Neural progenitor cell (in vitro differentiated cells): ENCODE measurements around the gene HSF2BP. TPM values are rescaled to one million over a fixed set of nuclear protein-coding genes. Genes with fewer than 3 reads are reported as not detected.

Source experiments
- DNase-seq: peaks from one replicate; pipeline ENCODE4 v3.0.0-alpha.2; 2016; ENCODE audit warnings: low spot score
- H2AFZ ChIP-seq: fragments of 200-600 bp; sonication (generic); replicated peaks from 2 replicates; pipeline ENCODE4 v1.6.1; 2016; ENCODE audit warnings: antibody characterized with exemption
- H3F3A ChIP-seq: fragments of 200-600 bp; sonication (generic); 2 replicates; pipeline ENCODE4 v1.6.1; 2016; ENCODE audit warnings: antibody characterized with exemption, low read depth
- H3K27ac ChIP-seq: fragments of 200-600 bp; sonication (generic); 2 replicates; pipeline ENCODE4 v1.5.1; 2016; ENCODE audit warnings: mild to moderate bottlenecking
- H3K27me3 ChIP-seq: fragments of 200-600 bp; sonication (generic); 2 replicates; pipeline ENCODE4 v1.6.1; 2016; ENCODE audit warnings: mild to moderate bottlenecking, moderate library complexity
- H3K36me3 ChIP-seq: fragments of 200-600 bp; sonication (generic); 2 replicates; pipeline ENCODE4 v1.5.1; 2016
- H3K4me1 ChIP-seq: fragments of 200-600 bp; sonication (generic); 2 replicates; pipeline ENCODE4 v1.6.1; 2016; ENCODE audit warnings: mixed run types
- H3K4me2 ChIP-seq: fragments of 200-600 bp; sonication (generic); 2 replicates; pipeline ENCODE4 v1.6.1; 2016
- H3K4me3 ChIP-seq: fragments of 200-600 bp; sonication (generic); 2 replicates; pipeline ENCODE4 v1.5.1; 2016
- H3K79me2 ChIP-seq: fragments of 200-600 bp; sonication (generic); 2 replicates; pipeline ENCODE4 v1.6.1; 2016; ENCODE audit warnings: low read depth
- H3K9ac ChIP-seq: fragments of 200-600 bp; sonication (generic); 2 replicates; pipeline ENCODE4 v1.6.1; 2016
- H3K9me3 ChIP-seq: fragments of 200-600 bp; sonication (generic); 2 replicates; pipeline ENCODE4 v1.5.1; 2016; ENCODE audit warnings: low read depth
- H4K20me1 ChIP-seq: fragments of 200-600 bp; sonication (generic); 2 replicates; pipeline ENCODE4 v1.6.1; 2016; ENCODE audit warnings: low read depth
- H3K27ac Mint-ChIP-seq: 3 replicates; pipeline ENCODE4 v1.8.0; 2021; ENCODE audit warnings: mixed read lengths
- H3K27me3 Mint-ChIP-seq: 2 replicates; pipeline ENCODE4 v1.8.0; 2022; ENCODE audit warnings: low read depth, mild to moderate bottlenecking, inconsistent platforms, moderate library complexity, mixed read lengths; ENCODE audit not compliant: insufficient read depth
- H3K36me3 Mint-ChIP-seq: 3 replicates; pipeline ENCODE4 v1.8.0; 2021; ENCODE audit warnings: mixed read lengths
- H3K4me1 Mint-ChIP-seq: 3 replicates; pipeline ENCODE4 v1.8.0; 2021; ENCODE audit warnings: mixed read lengths
- H3K4me3 Mint-ChIP-seq: 3 replicates; pipeline ENCODE4 v1.8.0; 2021; ENCODE audit warnings: mild to moderate bottlenecking, moderate library complexity, mixed read lengths
- H3K9me3 Mint-ChIP-seq: 3 replicates; pipeline ENCODE4 v1.8.0; 2020; ENCODE audit warnings: mixed read lengths
- CTCF ChIP-seq: fragments of 200-600 bp; sonication (generic); IDR thresholded peaks from 2 replicates; pipeline ENCODE4 v1.5.1; 2017; ENCODE audit warnings: antibody characterized with exemption, mild to moderate bottlenecking
- EZH2 ChIP-seq: fragments of 200-600 bp; sonication (generic); IDR thresholded peaks from 2 replicates; pipeline ENCODE4 v1.6.1; 2017; ENCODE audit warnings: antibody characterized with exemption, mild to moderate bottlenecking, moderate library complexity
- EZH2phosphoT487 ChIP-seq: fragments of 200-600 bp; sonication (generic); IDR thresholded peaks from 2 replicates; pipeline ENCODE4 v1.6.1; 2017; ENCODE audit warnings: antibody characterized with exemption
- total RNA-seq: library from RNA; depleted of rRNA; stranded (reverse); fragments of >200 nt; gene quantifications from 2 replicates; pipeline ENCODE4 v1.2.3, GENCODE V29; 2015; ENCODE audit warnings: low replicate concordance

Gene HSF2BP
- total RNA-seq, 1 donor from 2014 or later: 0.71 TPM

- Histone ChIP-seq H3K27me3 (no peaks in the 10 kb centered on the region), H3K27ac (no peak overlapping the region), H3F3A (no peaks in the 10 kb centered on the region), H3K79me2 (no peaks in the 10 kb centered on the region), H3K9ac (no peak overlapping the region), H3K4me3 (no peak overlapping the region), H3K4me1 (no peaks in the 10 kb centered on the region), H3K36me3 (no peaks in the 10 kb centered on the region), H2AFZ (no peak overlapping the region), H3K9me3 (no peaks in the 10 kb centered on the region), H3K4me2 (no peak overlapping the region), H4K20me1 (no peaks in the 10 kb centered on the region)
- Mint-ChIP-seq H3K4me1 (no peaks in the 10 kb centered on the region), H3K36me3 (peaks cover 13% of the 10 kb centered on the region), H3K27me3 (peaks cover 2% of the 10 kb centered on the region), H3K9me3 (peaks cover 18% of the 10 kb centered on the region), H3K27ac (no peak overlapping the region), H3K4me3 (no peak overlapping the region)
- TF ChIP-seq EZH2: no peak
- TF ChIP-seq CTCF: no peak
- no peak for TF ChIP-seq EZH2phosphoT487
- no peak for DNase-seq
Observed at GRCh38 chr21:43623588-43623987, 35.7 kb downstream of the HSF2BP start.

- Histone ChIP-seq H3K9me3 (no peaks in the 10 kb centered on the region), H3K4me3 (no peak overlapping the region), H2AFZ (no peak overlapping the region), H3K27ac (no peak overlapping the region), H3K79me2 (no peaks in the 10 kb centered on the region), H3K4me1 (no peaks in the 10 kb centered on the region), H3K9ac (no peak overlapping the region), H3F3A (no peaks in the 10 kb centered on the region), H3K27me3 (no peaks in the 10 kb centered on the region), H3K4me2 (no peak overlapping the region), H3K36me3 (no peaks in the 10 kb centered on the region), H4K20me1 (no peaks in the 10 kb centered on the region)
- Mint-ChIP-seq H3K27ac (no peak overlapping the region), H3K36me3 (peaks cover 7% of the 10 kb centered on the region), H3K27me3 (peaks cover 2% of the 10 kb centered on the region), H3K9me3 (peaks cover 11% of the 10 kb centered on the region), H3K4me3 (no peak overlapping the region), H3K4me1 (no peaks in the 10 kb centered on the region)
- no peak for TF ChIP-seq CTCF
- TF ChIP-seq EZH2: no peak
- no peak for TF ChIP-seq EZH2phosphoT487
- no peak for DNase-seq
Observed at GRCh38 chr21:43622796-43623195, 36.5 kb downstream of the HSF2BP start.

- Histone ChIP-seq H3K4me1 (no peaks in the 10 kb centered on the region), H3K4me3 (no peak overlapping the region), H3K9me3 (no peaks in the 10 kb centered on the region), H3K36me3 (no peaks in the 10 kb centered on the region), H3K9ac (no peak overlapping the region), H2AFZ (no peak overlapping the region), H3K4me2 (no peak overlapping the region), H3K79me2 (no peaks in the 10 kb centered on the region), H3F3A (no peaks in the 10 kb centered on the region), H3K27ac (no peak overlapping the region), H4K20me1 (no peaks in the 10 kb centered on the region), H3K27me3 (no peaks in the 10 kb centered on the region)
- Mint-ChIP-seq H3K36me3 (peaks cover 6% of the 10 kb centered on the region), H3K9me3 (peaks cover 10% of the 10 kb centered on the region), H3K27ac (no peak overlapping the region), H3K4me1 (no peaks in the 10 kb centered on the region), H3K4me3 (no peak overlapping the region), H3K27me3 (peaks cover 2% of the 10 kb centered on the region)
- peak; percentile 40 for TF ChIP-seq CTCF
- TF ChIP-seq EZH2: no peak
- TF ChIP-seq EZH2phosphoT487: no peak
- peak; percentile 13 for DNase-seq
Observed at GRCh38 chr21:43619856-43620255, 39.4 kb downstream of the HSF2BP start.
